Coronary artery (tissue), 2 donors: ENCODE results near the gene PSTPIP2.

Experiments
- DNase-seq: peaks from one replicate; pipeline ENCODE4 v3.0.0-alpha.2; 2017; ENCODE audit warnings: low spot score
- H3K27ac ChIP-seq, 2 donors: fragments of 200-600 bp; sonication (generic); one replicate each; pipeline ENCODE4 v1.5.1; 2016 to 2019
- H3K4me3 ChIP-seq: fragments of 200-600 bp; sonication (generic); 2 replicates; pipeline ENCODE4 v1.5.1; 2016; ENCODE audit warnings: mild to moderate bottlenecking, moderate library complexity
- TF ChIP-seq, protein P1 (sequence below): fragments of 200-600 bp; sonication (generic); IDR thresholded peaks from one replicate; pipeline ENCODE4 v1.5.1; 2019; ENCODE audit warnings: antibody characterized with exemption

Gene PSTPIP2

DNA sequence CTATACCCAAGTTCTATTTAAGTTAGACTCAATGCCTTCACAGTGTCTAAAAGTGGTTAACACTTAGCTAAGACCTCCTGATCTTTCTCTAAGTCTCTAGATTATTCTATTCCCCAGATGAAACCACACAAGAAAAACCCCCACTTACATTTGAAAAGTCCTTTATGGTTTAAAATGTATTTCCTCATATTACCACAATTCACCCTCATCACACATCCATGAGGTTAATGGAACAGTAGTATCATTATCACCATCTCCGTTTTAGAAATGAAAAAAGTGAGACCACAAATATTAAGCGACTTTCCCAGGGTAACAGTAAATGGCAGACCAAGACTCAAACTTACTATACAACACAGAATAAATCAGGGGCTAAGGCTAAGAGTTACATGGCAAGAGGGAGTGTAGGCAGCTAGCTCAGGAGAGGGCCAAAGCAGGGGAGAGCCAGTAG lies 133.5 kb downstream of the PSTPIP2 start:
- TF ChIP-seq, protein P1, sequence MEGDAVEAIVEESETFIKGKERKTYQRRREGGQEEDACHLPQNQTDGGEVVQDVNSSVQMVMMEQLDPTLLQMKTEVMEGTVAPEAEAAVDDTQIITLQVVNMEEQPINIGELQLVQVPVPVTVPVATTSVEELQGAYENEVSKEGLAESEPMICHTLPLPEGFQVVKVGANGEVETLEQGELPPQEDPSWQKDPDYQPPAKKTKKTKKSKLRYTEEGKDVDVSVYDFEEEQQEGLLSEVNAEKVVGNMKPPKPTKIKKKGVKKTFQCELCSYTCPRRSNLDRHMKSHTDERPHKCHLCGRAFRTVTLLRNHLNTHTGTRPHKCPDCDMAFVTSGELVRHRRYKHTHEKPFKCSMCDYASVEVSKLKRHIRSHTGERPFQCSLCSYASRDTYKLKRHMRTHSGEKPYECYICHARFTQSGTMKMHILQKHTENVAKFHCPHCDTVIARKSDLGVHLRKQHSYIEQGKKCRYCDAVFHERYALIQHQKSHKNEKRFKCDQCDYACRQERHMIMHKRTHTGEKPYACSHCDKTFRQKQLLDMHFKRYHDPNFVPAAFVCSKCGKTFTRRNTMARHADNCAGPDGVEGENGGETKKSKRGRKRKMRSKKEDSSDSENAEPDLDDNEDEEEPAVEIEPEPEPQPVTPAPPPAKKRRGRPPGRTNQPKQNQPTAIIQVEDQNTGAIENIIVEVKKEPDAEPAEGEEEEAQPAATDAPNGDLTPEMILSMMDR: no peak
- no peak for DNase-seq
- no peak overlapping the region for H3K4me3 ChIP-seq
- H3K27ac ChIP-seq: no peak overlapping the region

DNA sequence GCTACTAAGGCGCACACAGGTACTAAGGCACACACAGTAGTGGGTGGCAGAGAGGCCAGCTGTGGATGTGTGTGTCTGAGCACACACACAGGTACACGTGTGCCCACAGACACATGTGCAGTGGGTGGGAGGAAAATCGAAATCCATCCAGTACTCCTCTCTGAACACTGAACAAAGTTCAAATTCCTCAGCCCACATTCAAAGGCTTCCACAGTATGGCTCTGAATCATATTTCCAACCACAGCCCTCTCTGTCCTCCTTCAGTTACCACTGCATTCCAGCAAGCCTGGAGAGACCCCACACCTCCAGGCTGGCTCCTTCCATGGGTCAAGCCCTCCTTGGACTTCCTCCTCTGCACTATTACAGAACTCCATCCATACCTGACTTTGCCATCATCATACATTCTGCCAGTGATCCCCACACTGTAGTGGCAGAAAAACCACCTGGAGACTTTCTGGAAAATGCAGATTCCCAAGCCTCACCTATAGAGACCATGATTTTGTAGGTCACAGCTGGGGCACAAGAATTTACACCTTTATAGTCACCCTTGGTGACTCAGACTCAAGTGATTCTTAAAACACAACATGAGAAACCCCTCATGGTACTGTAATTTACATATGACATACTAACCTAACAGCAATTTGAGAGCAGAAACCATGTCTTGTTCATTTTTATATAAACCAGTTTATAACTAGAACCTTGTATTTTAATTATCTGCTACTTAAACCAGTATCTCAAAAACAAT lies 136.3 kb downstream of the PSTPIP2 start:
- DNase-seq: no peak
- Histone ChIP-seq H3K4me3 (no peak overlapping the region), H3K27ac (no peak overlapping the region)
- TF ChIP-seq, protein P1: no peak
